H1 (cell line): ENCODE results near the gene AMHR2. TPM values are rescaled to one million over a fixed set of nuclear protein-coding genes. Genes with fewer than 3 reads are reported as not detected.
A peak's percentile ranks its signal among the peaks of the same experiment; 100 is the strongest.

Experiments
- CTCF ChIA-PET: fragments of 300-600 bp; sonication (Branson Sonifier 250); formaldehyde crosslinking; loops from one replicate; lab custom pipeline; 2021; ENCODE audit not compliant: partially characterized antibody; lab: Charles Lee
- POLR2A ChIA-PET: fragments of 300-600 bp; sonication (Branson Sonifier 250); formaldehyde crosslinking; loops from one replicate; lab custom pipeline; 2021; ENCODE audit warnings: inconsistent platforms; ENCODE audit not compliant: partially characterized antibody; lab: Charles Lee
- DNase-seq, 2 experiments: peaks; one replicate each; pipeline versions ENCODE4 v3.0.0 to v3.0.0-alpha.2; 2010 to 2022; ENCODE audit warnings: low spot score in 2 of 2, low read depth in 1 of 2, mixed read lengths in 1 of 2
- FAIRE-seq: peaks from 2 replicates; lab custom pipeline; 2011; peaks lifted over from hg19 to GRCh38; lab: Jason Lieb, UNC
- H2AFZ ChIP-seq: 2 replicates; pipeline ENCODE4 v1.8.1; 2012; ENCODE audit warnings: low read length, inconsistent platforms
- H2AK5ac ChIP-seq: 2 replicates; pipeline ENCODE4 v1.6.1; 2013; ENCODE audit warnings: low read depth, low read length
- H2BK120ac ChIP-seq: replicated peaks from 2 replicates; pipeline ENCODE3; 2013; ENCODE audit warnings: low read depth, low read length, inconsistent platforms
- H2BK12ac ChIP-seq: 2 replicates; pipeline ENCODE4 v1.6.1; 2013; ENCODE audit warnings: low read depth, low read length
- H2BK15ac ChIP-seq: 2 replicates; pipeline ENCODE4 v1.6.1; 2013; ENCODE audit warnings: low read length
- H2BK20ac ChIP-seq: 2 replicates; pipeline ENCODE4 v1.6.1; 2013; ENCODE audit warnings: low read length
- H2BK5ac ChIP-seq: 2 replicates; pipeline ENCODE4 v1.6.1; 2013; ENCODE audit warnings: low read depth, low read length
- H3K14ac ChIP-seq: 2 replicates; pipeline ENCODE4 v1.6.1; 2013; ENCODE audit warnings: inconsistent platforms; ENCODE audit not compliant: insufficient read length
- H3K18ac ChIP-seq: 2 replicates; pipeline ENCODE4 v1.6.1; 2013; ENCODE audit warnings: low read length; ENCODE audit errors: extremely low read depth
- H3K23ac ChIP-seq: 2 replicates; pipeline ENCODE4 v1.6.1; 2013; ENCODE audit warnings: inconsistent platforms; ENCODE audit not compliant: insufficient read length
- H3K23me2 ChIP-seq: 2 replicates; pipeline ENCODE4 v1.6.1; 2013; ENCODE audit warnings: low read depth, low read length
- H3K27ac ChIP-seq: 2 replicates; pipeline ENCODE4 v1.6.1; 2011; ENCODE audit warnings: low read depth, low read length, inconsistent platforms
- H3K27me3 ChIP-seq, 4 experiments: replicated peaks in 1 of 4; 1 replicate in 1 of 4; 2 replicates in 3 of 4; pipeline versions ENCODE4 v1.6.1 to v1.8.1; 2011 to 2013; ENCODE audit warnings: low read length in 3 of 4, mild to moderate bottlenecking in 3 of 4, inconsistent platforms in 2 of 4, mixed read lengths in 2 of 4, moderate library complexity in 1 of 4; ENCODE audit not compliant: control insufficient read depth in 3 of 4, insufficient read depth in 3 of 4; ENCODE audit errors: extremely low read depth in 1 of 4
- H3K36me3 ChIP-seq, 4 experiments: 2 replicates each; pipeline versions ENCODE4 v1.6.1 to v1.8.1; 2011 to 2013; ENCODE audit warnings: mild to moderate bottlenecking in 4 of 4, low read length in 3 of 4, moderate library complexity in 2 of 4, control low read depth in 1 of 4, inconsistent platforms in 1 of 4; ENCODE audit not compliant: insufficient read depth in 4 of 4, control insufficient read depth in 2 of 4
- H3K4ac ChIP-seq: replicated peaks from 2 replicates; pipeline ENCODE3; 2013; ENCODE audit warnings: low read length, low read depth, mixed read lengths, inconsistent platforms; ENCODE audit not compliant: insufficient read length
- H3K4me1 ChIP-seq, 4 experiments: replicated peaks in 1 of 4; 1 replicate in 1 of 4; 2 replicates in 3 of 4; pipeline versions ENCODE4 v1.6.1 to v1.8.1; 2011 to 2013; ENCODE audit warnings: low read length in 3 of 4, inconsistent platforms in 2 of 4, mixed read lengths in 1 of 4; ENCODE audit not compliant: insufficient read depth in 4 of 4, control insufficient read depth in 3 of 4
- H3K4me2 ChIP-seq, 2 experiments: 2 replicates each; pipeline versions ENCODE4 v1.6.1 to v1.8.1; 2011 to 2013; ENCODE audit warnings: low read depth in 2 of 2, low read length in 2 of 2, control low read depth in 1 of 2, inconsistent platforms in 1 of 2, mild to moderate bottlenecking in 1 of 2; ENCODE audit not compliant: insufficient read depth in 1 of 2
- H3K4me3 ChIP-seq, 4 experiments: fragments of 200-600, 300-600 bp in 1 of 4; sonication (generic), shearing (Covaris generic), sonication (Bioruptor Twin) in 1 of 4; 2 replicates each; pipeline versions ENCODE4 v1.5.1 to v1.8.1; 2011 to 2016; ENCODE audit warnings: low read length in 4 of 4, low read depth in 3 of 4, control low read depth in 2 of 4, inconsistent platforms in 2 of 4, mild to moderate bottlenecking in 2 of 4, mixed read lengths in 1 of 4, moderate library complexity in 1 of 4; ENCODE audit not compliant: insufficient read depth in 2 of 4; ENCODE audit errors: extremely low read depth in 1 of 4
- H3K56ac ChIP-seq: replicated peaks from 2 replicates; pipeline ENCODE3; 2013; ENCODE audit warnings: low read depth, mild to moderate bottlenecking, mixed read lengths, low read length, inconsistent platforms; ENCODE audit not compliant: insufficient read length
- H3K79me1 ChIP-seq: 2 replicates; pipeline ENCODE4 v1.6.1; 2013; ENCODE audit warnings: low read depth, low read length, control low read depth
- H3K79me2 ChIP-seq, 2 experiments: 2 replicates each; pipeline versions ENCODE4 v1.6.1 to v1.8.1; 2012 to 2013; ENCODE audit warnings: low read length in 2 of 2, mild to moderate bottlenecking in 2 of 2, inconsistent platforms in 1 of 2; ENCODE audit not compliant: insufficient read depth in 2 of 2, control insufficient read depth in 1 of 2
- H3K9ac ChIP-seq, 4 experiments: replicated peaks in 1 of 4; 1 replicate in 1 of 4; 2 replicates in 3 of 4; pipeline versions ENCODE4 v1.6.1 to v1.8.1; 2011 to 2013; ENCODE audit warnings: low read depth in 3 of 4, low read length in 3 of 4, control low read depth in 2 of 4, mild to moderate bottlenecking in 2 of 4, moderate library complexity in 2 of 4, inconsistent platforms in 1 of 4; ENCODE audit errors: extremely low read depth in 1 of 4
- H3K9me3 ChIP-seq, 2 experiments: 2 replicates each; pipeline versions ENCODE4 v1.6.1 to v1.8.1; 2012 to 2013; ENCODE audit warnings: mild to moderate bottlenecking in 2 of 2, moderate library complexity in 2 of 2, control low read depth in 1 of 2, inconsistent platforms in 1 of 2, low read depth in 1 of 2, low read length in 1 of 2, mixed read lengths in 1 of 2; ENCODE audit not compliant: insufficient read depth in 2 of 2
- H4K20me1 ChIP-seq, 2 experiments: replicated peaks in 1 of 2; 2 replicates each; pipeline versions ENCODE3 to v1.8.1; 2011 to 2013; ENCODE audit warnings: inconsistent platforms in 2 of 2, low read length in 2 of 2, mild to moderate bottlenecking in 1 of 2; ENCODE audit not compliant: insufficient read depth in 2 of 2, control insufficient read depth in 1 of 2
- H4K5ac ChIP-seq: 2 replicates; pipeline ENCODE4 v1.6.1; 2013; ENCODE audit warnings: low read length, low read depth, mixed read lengths, inconsistent platforms; ENCODE audit not compliant: insufficient read length
- H4K8ac ChIP-seq: 2 replicates; pipeline ENCODE4 v1.8.0; 2013; ENCODE audit warnings: mild to moderate bottlenecking, moderate library complexity, low read length, inconsistent platforms; ENCODE audit not compliant: insufficient read depth; ENCODE audit errors: extremely low read depth
- H4K91ac ChIP-seq: replicated peaks from 2 replicates; pipeline ENCODE3; 2013; ENCODE audit warnings: low read length, mixed read lengths, inconsistent platforms; ENCODE audit not compliant: insufficient read length
- ASH2L ChIP-seq: fragments of 200-600, 300-600 bp; sonication (generic); IDR thresholded peaks from one replicate; pipeline ENCODE4 v1.7.1; 2017; ENCODE audit warnings: low read length
- BRCA1 ChIP-seq: IDR thresholded peaks from 2 replicates; pipeline ENCODE4 v1.6.1; 2012; ENCODE audit warnings: low read depth, low read length, improper control_type of control experiment
- CBX8 ChIP-seq: fragments of 300-800, 300-1000 bp; sonication (generic); IDR thresholded peaks from 2 replicates; pipeline ENCODE4 v1.7.1; 2016; ENCODE audit warnings: low read depth, low read length, borderline replicate concordance
- EZH2 ChIP-seq: fragments of 200-600 bp; sonication (generic); IDR thresholded peaks from 2 replicates; pipeline ENCODE4 v1.7.1; 2012; ENCODE audit warnings: low read depth, mild to moderate bottlenecking, moderate library complexity, low read length, inconsistent platforms; ENCODE audit not compliant: severe bottlenecking
- HDAC2 ChIP-seq, 2 experiments: fragments of 300-600 bp in 1 of 2; sonication (generic) in 1 of 2; IDR thresholded peaks; 2 replicates each; pipeline ENCODE4 v1.6.1; 2011 to 2012; ENCODE audit warnings: low read depth in 2 of 2, low read length in 2 of 2, mild to moderate bottlenecking in 2 of 2, moderate library complexity in 2 of 2, borderline replicate concordance in 1 of 2, inconsistent platforms in 1 of 2
- NRF1 ChIP-seq: IDR thresholded peaks from 2 replicates; pipeline ENCODE4 v1.6.1; 2011; ENCODE audit warnings: mild to moderate bottlenecking, low read depth, low read length, improper control_type of control experiment
- SP1 ChIP-seq: IDR thresholded peaks from 2 replicates; pipeline ENCODE4 v1.6.1; 2011; ENCODE audit warnings: low read depth, low read length
- TAF1 ChIP-seq: IDR thresholded peaks from 2 replicates; pipeline ENCODE4 v1.6.1; 2011; ENCODE audit warnings: mild to moderate bottlenecking, low read depth, low read length
- ZNF274 ChIP-seq: IDR thresholded peaks from 2 replicates; pipeline ENCODE4 v1.7.0; 2012; ENCODE audit warnings: low read length, borderline replicate concordance; ENCODE audit errors: extremely low read depth
- WGBS, 2 experiments: shearing (Covaris generic) in 1 of 2; methylation state at CpG; one replicate each; pipeline versions ENCODE4 v1.1.6 to v1.1.7; 2013 to 2015; ENCODE audit warnings: low lambda C conversion rate in 2 of 2, mixed read lengths in 2 of 2, inconsistent platforms in 1 of 2, low coverage in 1 of 2, missing lambda C conversion rate in 1 of 2; ENCODE audit not compliant: insufficient replicate concordance in 2 of 2, insufficient coverage in 1 of 2, insufficient read length in 1 of 2; ENCODE audit errors: extremely low coverage in 1 of 2, missing lambda C conversion rate in 1 of 2; 5-methylcytosine and 5-hydroxymethylcytosine counted together
- polyA plus RNA-seq, 7 experiments: library from polyadenylated mRNA; depleted of rRNA in 3 of 7; stranded (reverse) in 5 of 7; unstranded in 2 of 7; fragments of >200 nt in 5 of 7; fragments of 200-250 nt in 2 of 7; gene quantifications; 1 replicate in 5 of 7; 2 replicates in 1 of 7; 4 replicates in 1 of 7; pipeline versions ENCODE4 v1.2.1 to v1.2.3, GENCODE V29; 2011 to 2013; ENCODE audit warnings: missing spikeins in 2 of 7, mixed read lengths in 2 of 7
- total RNA-seq: library from RNA; stranded (reverse); fragmentation: NEBNext Ultra II Directional; extraction: Animal tissue kit (Norgen Biotek cat#: 25700); gene quantifications from 2 replicates; pipeline ENCODE4 v1.2.1, GENCODE V29; 2021

The AMHR2 gene
- total and polyA plus RNA-seq, 2 of the 8 experiments (the other 6 are each of a cell fraction or from before 2014, with no cell fraction given): 0.29 to 0.35 TPM

- peak overlapping the region; percentile 80 for H3K4ac ChIP-seq
- H3K79me2 ChIP-seq: peaks cover 11 to 41% of the 10 kb centered on the region in 2 experiments
- peaks cover 7% of the 10 kb centered on the region; the same call in 1 of the 2 replicates for H3K23me2 ChIP-seq
- peak overlapping the region; percentile 62; the same call in 1 of the 2 replicates for H3K27ac ChIP-seq
- no peaks in the 10 kb centered on the region for H3K9me3 ChIP-seq
- peak overlapping the region; percentile 75; the same call in 1 of the 2 replicates for H2BK12ac ChIP-seq
- H3K56ac ChIP-seq: no peak overlapping the region
- FAIRE-seq (no peak), DNase-seq (peak in 1 of 2 experiments; percentile 48)
- no peak overlapping the region for H3K23ac ChIP-seq
- peaks cover 12% of the 10 kb centered on the region for H3K79me1 ChIP-seq
- H2BK120ac ChIP-seq: no peak overlapping the region
- H2AK5ac ChIP-seq: no peak overlapping the region; the same call in 1 of the 2 replicates
- no peak overlapping the region for H3K18ac ChIP-seq
- H4K91ac ChIP-seq: peak overlapping the region; percentile 47
- H2AFZ ChIP-seq: no peak overlapping the region
- H3K14ac ChIP-seq: no peak overlapping the region
- 20% methylated on average over 17 of the region's 21 CpGs; no CpG with 5 or more reads in 1 of the 2 experiments for WGBS, 2 experiments
- TF ChIP-seq SP1 (peak; percentile 54; the same call in 1 of the 2 replicates), TAF1 (peak; percentile 24; the same call in 1 of the 2 replicates), BRCA1 (no peak), HDAC2 (IDR thresholded peaks at IDR 0.05; ENCODE audit: borderline replicate concordance in 1 of 2, low read depth in 2 of 2, low read length in 2 of 2) (no peak), ZNF274 (no peak), CBX8 (no peak), ASH2L (no peak), EZH2 (no peak), NRF1 (no peak)
- TF ChIP-seq, all 59 proteins: peak for 2
- H2BK15ac ChIP-seq: no peak overlapping the region
- H2BK5ac ChIP-seq: peak overlapping the region; percentile 4; the same call in 1 of the 2 replicates
- H3K4me1 ChIP-seq: peaks cover 6 to 26% (median 14%) of the 10 kb centered on the region in 4 experiments
- peak overlapping the region; percentile 72 to 81 for H3K4me2 ChIP-seq
- peaks cover 2 to 13% of the 10 kb centered on the region in 2 experiments for H4K20me1 ChIP-seq
- ChIA-PET POLR2A (interaction anchor here (0.6 to 2.0 kb wide), 17 partner anchors 10 to 374 kb away, joined by 3 to 14 read pairs (median 4); partner anchors contain the start of genes AAAS and NPFF), CTCF (interaction anchor here (0.5 to 4.8 kb wide), 25 partner anchors 11 to 495 kb away, joined by 3 to 69 read pairs (median 4); partner anchors contain the start of genes AAAS, AMHR2 and SP7)
- H3K36me3 ChIP-seq: peaks cover 18 to 35% (median 18%) of the 10 kb centered on the region in 4 experiments
- H3K4me3 ChIP-seq: peak overlapping the region; percentile 51 to 72 (median 54)
- H3K9ac ChIP-seq: peak overlapping the region; percentile 25 to 83 (median 44); a peak in 6 of 7 replicates
- peak overlapping the region; percentile 40; the same call in 1 of the 2 replicates for H4K8ac ChIP-seq
- H2BK20ac ChIP-seq: no peak overlapping the region
- no peaks in the 10 kb centered on the region for H3K27me3 ChIP-seq
- H4K5ac ChIP-seq: peak overlapping the region; percentile 63
Measured at GRCh38 chr12:53380794-53381730, 42.6 kb upstream of the AMHR2 start.
